Keratinocyte (primary cell): ENCODE data around the gene TNS2. TPM values are rescaled to one million over a fixed set of nuclear protein-coding genes. Genes with fewer than 3 reads are reported as not detected.
A peak's percentile ranks its signal among the peaks of the same experiment; 100 is the strongest.

Source experiments
- DNase-seq: peaks from one replicate; pipeline ENCODE4 v3.0.0-alpha.2; 2011; ENCODE audit warnings: low read depth, missing footprints, low spot score
- FAIRE-seq: peaks from 2 replicates; lab custom pipeline; 2011; peaks lifted over from hg19 to GRCh38; lab: Jason Lieb, UNC
- H2AFZ ChIP-seq: 2 replicates; pipeline ENCODE4 v1.6.0; 2012; ENCODE audit warnings: low read length, control low read depth, inconsistent platforms; ENCODE audit not compliant: control insufficient read depth
- H3K27ac ChIP-seq: 2 replicates; pipeline ENCODE4 v1.5.1; 2011; ENCODE audit warnings: low read length; ENCODE audit not compliant: control insufficient read depth, insufficient read depth
- H3K27me3 ChIP-seq: 3 replicates; pipeline ENCODE4 v1.6.0; 2011; ENCODE audit warnings: low read length; ENCODE audit not compliant: control insufficient read depth, insufficient read depth; ENCODE audit errors: extremely low read depth
- H3K36me3 ChIP-seq, 2 experiments: 2 replicates in 1 of 2; 3 replicates in 1 of 2; pipeline ENCODE4 v1.5.1; 2011; ENCODE audit warnings: low read length in 2 of 2, mild to moderate bottlenecking in 1 of 2; ENCODE audit not compliant: control insufficient read depth in 2 of 2, insufficient read depth in 2 of 2; ENCODE audit errors: extremely low read depth in 1 of 2
- H3K4me1 ChIP-seq: 3 replicates; pipeline ENCODE4 v1.5.1; 2011; ENCODE audit warnings: low read length; ENCODE audit not compliant: control insufficient read depth, insufficient read depth; ENCODE audit errors: extremely low read depth
- H3K4me2 ChIP-seq: 3 replicates; pipeline ENCODE4 v1.6.0; 2011; ENCODE audit warnings: low read depth, low read length; ENCODE audit not compliant: control insufficient read depth, insufficient read depth; ENCODE audit errors: extremely low read depth
- H3K4me3 ChIP-seq, 3 experiments: fragments of 200-600 bp in 1 of 3; sonication (generic) in 1 of 3; 2 replicates in 2 of 3; 3 replicates in 1 of 3; pipeline ENCODE4 v1.5.1; 2011 to 2016; ENCODE audit warnings: low read length in 3 of 3, mild to moderate bottlenecking in 3 of 3, control low read depth in 2 of 3, inconsistent platforms in 1 of 3, low read depth in 1 of 3, mixed read lengths in 1 of 3, mixed run types in 1 of 3, moderate library complexity in 1 of 3; ENCODE audit not compliant: control insufficient read depth in 2 of 3, insufficient read depth in 2 of 3; ENCODE audit errors: extremely low read depth in 1 of 3
- H3K79me2 ChIP-seq: 2 replicates; pipeline ENCODE4 v1.6.0; 2012; ENCODE audit warnings: low read length; ENCODE audit not compliant: control insufficient read depth, insufficient read depth
- H3K9ac ChIP-seq: 3 replicates; pipeline ENCODE4 v1.6.0; 2011; ENCODE audit warnings: low read length; ENCODE audit not compliant: control insufficient read depth, insufficient read depth; ENCODE audit errors: extremely low read depth
- H3K9me1 ChIP-seq: 3 replicates; pipeline ENCODE4 v1.6.0; 2011; ENCODE audit warnings: low read length; ENCODE audit not compliant: control insufficient read depth, insufficient read depth; ENCODE audit errors: extremely low read depth
- H3K9me3 ChIP-seq: 2 replicates; pipeline ENCODE4 v1.5.1; 2012; ENCODE audit warnings: low read depth, low read length; ENCODE audit not compliant: control insufficient read depth
- H4K20me1 ChIP-seq: 3 replicates; pipeline ENCODE4 v1.6.0; 2011; ENCODE audit warnings: low read length; ENCODE audit not compliant: control insufficient read depth, insufficient read depth; ENCODE audit errors: extremely low read depth
- CTCF ChIP-seq, 3 experiments: IDR thresholded peaks in 1 of 3; conservative IDR thresholded peaks in 1 of 3; optimal IDR thresholded peaks in 1 of 3; 2 replicates in 2 of 3; 3 replicates in 1 of 3; pipeline versions ENCODE3 to v1.5.1; 2011; ENCODE audit warnings: low read length in 3 of 3, mild to moderate bottlenecking in 3 of 3, moderate library complexity in 2 of 3, control low read depth in 1 of 3, inconsistent platforms in 1 of 3; ENCODE audit not compliant: insufficient read depth in 2 of 3; ENCODE audit errors: extremely low read depth in 1 of 3
- EZH2 ChIP-seq: IDR thresholded peaks from one replicate; pipeline ENCODE4 v1.6.1; 2012; ENCODE audit warnings: inconsistent platforms, mild to moderate bottlenecking, low read length, moderate library complexity
- dilution Hi-C: fragments of 300-500 bp; cut with MboI; formaldehyde crosslinking; loops from one replicate; pipeline ENCODE4 v1.7.0; 2020; ENCODE audit warnings: low sequenced_read_pairs; ENCODE audit not compliant: extremely low pct_ligation_motif_present
- polyA plus RNA-seq, 5 experiments: library from polyadenylated mRNA; depleted of rRNA in 3 of 5; stranded (reverse) in 3 of 5; stranded (forward) in 1 of 5; unstranded in 1 of 5; fragments of >200 nt; gene quantifications; 1 replicate in 1 of 5; 2 replicates in 3 of 5; 3 replicates in 1 of 5; pipeline versions ENCODE4 v1.2.1 to v1.2.3, GENCODE V29; 2011 to 2012; ENCODE audit warnings: missing spikeins in 2 of 5, low read depth in 1 of 5, low replicate concordance in 1 of 5

Gene TNS2
- polyA plus RNA-seq, 1 donor (not counting 4 experiments of a cell fraction or from before 2014, with no cell fraction given), result 0.80 TPM

DNA sequence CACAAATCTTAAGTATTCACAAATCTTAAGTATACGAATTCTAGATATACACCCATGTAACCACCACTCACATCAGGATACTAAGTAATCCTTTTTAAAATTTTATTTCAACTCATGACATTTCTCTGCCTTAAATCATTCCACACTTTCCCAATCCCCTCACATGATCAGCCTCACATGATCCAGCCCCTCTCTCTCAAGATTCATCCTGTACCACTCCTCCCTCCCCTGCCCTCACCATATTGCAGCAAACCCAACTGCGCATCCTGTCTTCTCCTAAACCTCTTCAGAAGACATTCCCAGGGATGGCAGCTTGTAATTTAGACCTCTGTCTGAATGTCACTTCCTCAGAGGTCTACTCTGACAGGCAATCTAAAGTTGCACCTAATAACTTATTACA, 45.3 kb upstream of the TNS2 start:
- peaks cover 0 to 13% of the 10 kb centered on the region in 2 experiments for H3K36me3 ChIP-seq
- TF ChIP-seq CTCF (optimal IDR thresholded peaks at IDR 0.05 in 1 of 3, IDR thresholded peaks at IDR 0.05 in 1 of 3, conservative IDR thresholded peaks at IDR 0.05 in 1 of 3; ENCODE audit: extremely low read depth in 1 of 3, insufficient read depth in 2 of 3, low read length in 3 of 3), result no peak
- no peak for TF ChIP-seq EZH2
- dilution Hi-C loops, result no loop called here
- DNase-seq (no peak), FAIRE-seq (no peak)
- peaks cover 34% of the 10 kb centered on the region for H3K4me1 ChIP-seq
- H3K27me3 ChIP-seq, result no peaks in the 10 kb centered on the region
- peak overlapping the region in 1 of 3 experiments; percentile 78 for H3K4me3 ChIP-seq
- no peaks in the 10 kb centered on the region for H3K9me1 ChIP-seq
- H4K20me1 ChIP-seq, result peaks cover 4% of the 10 kb centered on the region
- no peaks in the 10 kb centered on the region for H3K9me3 ChIP-seq
- no peak overlapping the region for H3K27ac ChIP-seq
- H3K4me2 ChIP-seq, result peak overlapping the region; percentile 63
- H3K9ac ChIP-seq, result no peak overlapping the region
- no peak overlapping the region for H2AFZ ChIP-seq
- H3K79me2 ChIP-seq, result peaks cover 35% of the 10 kb centered on the region

GRCh38 chr12:53005215-53005985, 44.5 kb upstream of the TNS2 start:
- H3K9me3 ChIP-seq, result no peaks in the 10 kb centered on the region

More at GRCh38 chr12:53005215-53005985, 44.5 kb upstream of the TNS2 start:
- Histone ChIP-seq H2AFZ (peak overlapping the region; percentile 81), H3K9me1 (no peaks in the 10 kb centered on the region), H3K4me3 (peak overlapping the region; percentile 66 to 78 (median 77)), H3K4me2 (peak overlapping the region; percentile 63), H3K36me3 (peaks cover 0 to 18% of the 10 kb centered on the region in 2 experiments), H4K20me1 (peaks cover 9% of the 10 kb centered on the region), H3K79me2 (peaks cover 43% of the 10 kb centered on the region), H3K4me1 (peaks cover 40% of the 10 kb centered on the region), H3K9ac (peak overlapping the region; percentile 100), H3K27me3 (no peaks in the 10 kb centered on the region), H3K27ac (peak overlapping the region; percentile 81)
- TF ChIP-seq EZH2, result no peak
- no peak for TF ChIP-seq CTCF (optimal IDR thresholded peaks at IDR 0.05 in 1 of 3, IDR thresholded peaks at IDR 0.05 in 1 of 3, conservative IDR thresholded peaks at IDR 0.05 in 1 of 3; ENCODE audit: extremely low read depth in 1 of 3, insufficient read depth in 2 of 3, low read length in 3 of 3)
- dilution Hi-C loops, result no loop called here
- no peak for FAIRE-seq
- DNase-seq, result no peak
